K562 (cell line): ENCODE results near the gene LRRC8E. TPM values are rescaled to one million over a fixed set of nuclear protein-coding genes. Genes with fewer than 3 reads are reported as not detected.

ENCODE experiments used
- BDP1 ChIP-seq: IDR thresholded peaks from 3 replicates; pipeline ENCODE4 v1.6.1; 2011; ENCODE audit not compliant: insufficient read length, insufficient read depth
- CREBBP ChIP-seq: IDR thresholded peaks from one replicate; pipeline ENCODE4 v1.6.1; 2012; ENCODE audit warnings: low read depth, mild to moderate bottlenecking, control low read depth, inconsistent platforms, low read length
- GTF2F1 ChIP-seq: IDR thresholded peaks from 2 replicates; pipeline ENCODE4 v1.6.1; 2011; ENCODE audit warnings: low read depth, low read length, improper control_type of control experiment
- KAT8 ChIP-seq: fragments of 450-650 bp; IDR thresholded peaks from 2 replicates; pipeline ENCODE4 v1.6.1; 2016; ENCODE audit warnings: low read depth, mild to moderate bottlenecking
- KLF16 ChIP-seq: IDR thresholded peaks from 2 replicates; pipeline ENCODE4 v1.6.1; 2016; ENCODE audit warnings: antibody characterized with exemption
- MAFG ChIP-seq: fragments of 450-650 bp; conservative IDR thresholded peaks from 2 replicates; pipeline ENCODE4 v1.6.1; 2016; ENCODE audit warnings: missing genetic modification characterization, missing compliant biosample characterization
- MCM7 ChIP-seq, 2 experiments: fragments of 450-650 bp; IDR thresholded peaks; 2 replicates each; pipeline ENCODE4 v1.6.1; 2016 to 2018
- MEIS2 ChIP-seq: fragments of 450-650 bp; IDR thresholded peaks from 2 replicates; pipeline ENCODE4 v1.6.1; 2014; ENCODE audit warnings: mild to moderate bottlenecking; ENCODE audit not compliant: partially characterized antibody
- PYGO2 ChIP-seq: fragments of 450-650 bp; IDR thresholded peaks from 2 replicates; pipeline ENCODE4 v1.6.1; 2016; ENCODE audit warnings: mild to moderate bottlenecking, missing genetic modification characterization, moderate library complexity, missing compliant biosample characterization
- RUNX1 ChIP-seq: sonication (generic); IDR thresholded peaks from 2 replicates; pipeline ENCODE4 v1.6.1; 2016; ENCODE audit warnings: antibody characterized with exemption, low read depth
- SAFB2 ChIP-seq: fragments of 200-400 bp; formaldehyde crosslinking; IDR thresholded peaks from 2 replicates; pipeline ENCODE4 v1.6.1; 2018; ENCODE audit warnings: borderline replicate concordance, low read length, low read depth, moderate library complexity; ENCODE audit not compliant: severe bottlenecking
- STAT5B ChIP-seq: fragments of 250-450 bp; sonication (Bioruptor Pico); IDR thresholded peaks from 2 replicates; pipeline ENCODE4 v1.8.0; 2021; ENCODE audit warnings: mild to moderate bottlenecking, inconsistent platforms
- TEAD2 ChIP-seq: fragments of 450-650 bp; IDR thresholded peaks from 2 replicates; pipeline ENCODE4 v1.6.1; 2016; ENCODE audit warnings: missing genetic modification characterization, control low read depth, missing compliant biosample characterization
- TFAM ChIP-seq: fragments of 250-450 bp; sonication (Bioruptor Pico); conservative IDR thresholded peaks from 2 replicates; pipeline ENCODE4 v1.5.0; 2021; ENCODE audit warnings: mild to moderate bottlenecking, moderate library complexity
- THRAP3 ChIP-seq: fragments of 450-650 bp; IDR thresholded peaks from 2 replicates; pipeline ENCODE4 v1.6.1; 2016; ENCODE audit warnings: mild to moderate bottlenecking, inconsistent platforms, borderline replicate concordance
- U2AF1 ChIP-seq: fragments of 200-400 bp; formaldehyde crosslinking; optimal IDR thresholded peaks from 2 replicates; pipeline ENCODE3; 2017; ENCODE audit warnings: mild to moderate bottlenecking, low read depth, low read length, moderate library complexity
- ZFX ChIP-seq: sonication (generic); formaldehyde crosslinking; IDR thresholded peaks from 2 replicates; pipeline ENCODE4 v1.8.0; 2022; ENCODE audit warnings: mild to moderate bottlenecking, missing genetic modification reagents, moderate library complexity
- ZNF282 ChIP-seq: sonication (generic); formaldehyde crosslinking; IDR thresholded peaks from 2 replicates; pipeline ENCODE4 v1.8.1; 2023; ENCODE audit warnings: missing genetic modification reagents
- ZNF408 ChIP-seq: fragments of 250-450 bp; sonication (Bioruptor Pico); IDR thresholded peaks from 2 replicates; pipeline ENCODE4 v1.4.0; 2020; ENCODE audit warnings: low read depth, mild to moderate bottlenecking, moderate library complexity
- ZNF589 ChIP-seq: fragments of 200-800 bp; sonication (Bioruptor generic); IDR thresholded peaks from 2 replicates; pipeline ENCODE4 v1.6.1; 2016; ENCODE audit warnings: low read depth, missing genetic modification characterization, missing compliant biosample characterization
- ZNF644 ChIP-seq: fragments of 200-800 bp; sonication (Bioruptor generic); IDR thresholded peaks from 2 replicates; pipeline ENCODE4 v1.6.1; 2016; ENCODE audit warnings: low read depth, missing genetic modification characterization, missing compliant biosample characterization
- polyA plus RNA-seq, 8 experiments: library from polyadenylated mRNA; depleted of rRNA in 4 of 8; stranded (reverse) in 5 of 8; unstranded in 3 of 8; fragments of >200 nt; fragmentation: Nextera tagmentation in 2 of 8; fragmentation: Illumina TruSeq in 1 of 8; extraction: Ambion mirVana in 2 of 8; extraction: Trizol in 1 of 8; gene quantifications; 2 replicates each; pipeline versions ENCODE4 v1.2.1 to v1.2.3, GENCODE V29; 2011 to 2014; ENCODE audit warnings: inconsistent platforms in 1 of 8, missing spikeins in 1 of 8
- total RNA-seq, 7 experiments: library from RNA; depleted of rRNA in 6 of 7; stranded (reverse); fragments of >200 nt in 6 of 7; fragmentation: Illumina TruSeq in 2 of 7; extraction: Trizol in 2 of 7; gene quantifications; 2 replicates each; pipeline versions ENCODE4 v1.2.1 to v1.2.3, GENCODE V29; 2011 to 2021; ENCODE audit warnings: low replicate concordance in 1 of 7
- TF ChIP-seq, protein P1 (sequence below): sonication (generic); formaldehyde crosslinking; IDR thresholded peaks from 2 replicates; pipeline ENCODE4 v1.8.0; 2023; ENCODE audit warnings: mild to moderate bottlenecking, missing genetic modification reagents
- TF ChIP-seq, protein P2 (sequence below): fragments of 250-450 bp; sonication (Bioruptor Pico); IDR thresholded peaks from 2 replicates; pipeline ENCODE4 v1.8.0; 2022; ENCODE audit warnings: inconsistent platforms, mild to moderate bottlenecking, moderate library complexity, borderline replicate concordance
- TF ChIP-seq, protein P3 (sequence below): fragments of 450-650 bp; conservative IDR thresholded peaks from 2 replicates; pipeline ENCODE4 v1.6.1; 2016; ENCODE audit warnings: missing genetic modification characterization, low read depth, mild to moderate bottlenecking, missing compliant biosample characterization, moderate library complexity

Gene LRRC8E
- total and polyA plus RNA-seq, 9 of the 15 experiments (the other 6 are each of a cell fraction or from before 2014, with no cell fraction given), result 0.08 to 5.7 (median 3.5) TPM; not detected in 1

DNA sequence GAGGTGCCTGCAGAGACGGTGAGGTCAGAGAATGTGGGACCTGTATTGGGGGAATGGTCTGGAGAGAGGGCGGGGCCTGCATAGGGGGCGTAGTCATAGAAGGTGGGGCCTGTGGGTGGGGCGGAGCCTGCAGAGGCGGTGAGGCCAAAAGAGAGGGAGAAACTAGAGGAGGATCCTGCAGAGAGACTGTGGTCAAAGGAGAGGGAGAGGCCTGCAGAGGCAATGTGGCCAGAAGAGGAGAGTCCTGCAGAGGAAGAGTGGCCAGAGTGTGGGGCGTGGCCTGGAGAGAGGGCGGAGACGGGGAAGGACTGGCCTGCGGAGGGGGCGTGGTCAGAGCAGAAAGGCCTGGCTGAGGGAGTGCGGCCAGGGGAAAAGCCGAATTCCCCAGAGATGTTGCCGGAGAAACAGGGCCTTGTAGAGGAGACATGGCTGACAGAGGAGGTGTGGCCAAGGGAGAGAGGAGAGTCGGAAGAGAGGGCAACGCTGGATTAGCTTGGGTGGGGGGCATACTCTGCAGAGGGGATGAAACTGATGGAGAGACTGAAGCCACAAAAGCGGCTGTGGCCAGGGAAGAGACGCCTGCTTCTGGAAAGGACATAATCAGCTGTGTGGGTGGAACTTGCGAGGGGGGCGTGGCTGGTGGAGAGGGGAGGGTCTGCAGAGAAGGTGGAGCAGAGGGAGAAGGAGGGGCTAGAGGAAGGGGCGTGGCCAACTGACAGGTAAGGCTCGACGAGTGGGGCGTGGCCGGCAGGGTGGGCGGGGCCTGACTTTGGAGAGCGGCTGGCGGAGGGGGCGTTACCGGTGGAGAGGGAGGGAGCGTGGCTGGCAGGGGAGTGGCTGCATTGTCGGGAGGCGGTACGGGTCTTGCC lies 16.6 kb upstream of the LRRC8E start (continued):
- no peak for TF ChIP-seq MAFG (tag)
- TF ChIP-seq GTF2F1, result no peak
- no peak for TF ChIP-seq PYGO2
- no peak for TF ChIP-seq KLF16
- TF ChIP-seq ZFX (CRISPR knock-in tag), result peak; percentile 51; the same call in 1 of the 2 replicates
- TF ChIP-seq ZNF408 (CRISPR knock-in tag), result no peak
- no peak for TF ChIP-seq THRAP3
- TF ChIP-seq, protein P1, sequence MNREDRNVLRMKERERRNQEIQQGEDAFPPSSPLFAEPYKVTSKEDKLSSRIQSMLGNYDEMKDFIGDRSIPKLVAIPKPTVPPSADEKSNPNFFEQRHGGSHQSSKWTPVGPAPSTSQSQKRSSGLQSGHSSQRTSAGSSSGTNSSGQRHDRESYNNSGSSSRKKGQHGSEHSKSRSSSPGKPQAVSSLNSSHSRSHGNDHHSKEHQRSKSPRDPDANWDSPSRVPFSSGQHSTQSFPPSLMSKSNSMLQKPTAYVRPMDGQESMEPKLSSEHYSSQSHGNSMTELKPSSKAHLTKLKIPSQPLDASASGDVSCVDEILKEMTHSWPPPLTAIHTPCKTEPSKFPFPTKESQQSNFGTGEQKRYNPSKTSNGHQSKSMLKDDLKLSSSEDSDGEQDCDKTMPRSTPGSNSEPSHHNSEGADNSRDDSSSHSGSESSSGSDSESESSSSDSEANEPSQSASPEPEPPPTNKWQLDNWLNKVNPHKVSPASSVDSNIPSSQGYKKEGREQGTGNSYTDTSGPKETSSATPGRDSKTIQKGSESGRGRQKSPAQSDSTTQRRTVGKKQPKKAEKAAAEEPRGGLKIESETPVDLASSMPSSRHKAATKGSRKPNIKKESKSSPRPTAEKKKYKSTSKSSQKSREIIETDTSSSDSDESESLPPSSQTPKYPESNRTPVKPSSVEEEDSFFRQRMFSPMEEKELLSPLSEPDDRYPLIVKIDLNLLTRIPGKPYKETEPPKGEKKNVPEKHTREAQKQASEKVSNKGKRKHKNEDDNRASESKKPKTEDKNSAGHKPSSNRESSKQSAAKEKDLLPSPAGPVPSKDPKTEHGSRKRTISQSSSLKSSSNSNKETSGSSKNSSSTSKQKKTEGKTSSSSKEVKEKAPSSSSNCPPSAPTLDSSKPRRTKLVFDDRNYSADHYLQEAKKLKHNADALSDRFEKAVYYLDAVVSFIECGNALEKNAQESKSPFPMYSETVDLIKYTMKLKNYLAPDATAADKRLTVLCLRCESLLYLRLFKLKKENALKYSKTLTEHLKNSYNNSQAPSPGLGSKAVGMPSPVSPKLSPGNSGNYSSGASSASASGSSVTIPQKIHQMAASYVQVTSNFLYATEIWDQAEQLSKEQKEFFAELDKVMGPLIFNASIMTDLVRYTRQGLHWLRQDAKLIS, result 0 out of 2 replicates have a peak, but pooled peaks have one; percentile 49
- no peak for TF ChIP-seq KAT8
- 0 out of 2 replicates have a peak, but pooled peaks have one; percentile 61 for TF ChIP-seq RUNX1
- TF ChIP-seq TEAD2 (tag), result no peak
- TF ChIP-seq STAT5B, result no peak
- TF ChIP-seq, protein P2, sequence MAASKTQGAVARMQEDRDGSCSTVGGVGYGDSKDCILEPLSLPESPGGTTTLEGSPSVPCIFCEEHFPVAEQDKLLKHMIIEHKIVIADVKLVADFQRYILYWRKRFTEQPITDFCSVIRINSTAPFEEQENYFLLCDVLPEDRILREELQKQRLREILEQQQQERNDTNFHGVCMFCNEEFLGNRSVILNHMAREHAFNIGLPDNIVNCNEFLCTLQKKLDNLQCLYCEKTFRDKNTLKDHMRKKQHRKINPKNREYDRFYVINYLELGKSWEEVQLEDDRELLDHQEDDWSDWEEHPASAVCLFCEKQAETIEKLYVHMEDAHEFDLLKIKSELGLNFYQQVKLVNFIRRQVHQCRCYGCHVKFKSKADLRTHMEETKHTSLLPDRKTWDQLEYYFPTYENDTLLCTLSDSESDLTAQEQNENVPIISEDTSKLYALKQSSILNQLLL (CRISPR knock-in tag), result no peak
- TF ChIP-seq, protein P3, sequence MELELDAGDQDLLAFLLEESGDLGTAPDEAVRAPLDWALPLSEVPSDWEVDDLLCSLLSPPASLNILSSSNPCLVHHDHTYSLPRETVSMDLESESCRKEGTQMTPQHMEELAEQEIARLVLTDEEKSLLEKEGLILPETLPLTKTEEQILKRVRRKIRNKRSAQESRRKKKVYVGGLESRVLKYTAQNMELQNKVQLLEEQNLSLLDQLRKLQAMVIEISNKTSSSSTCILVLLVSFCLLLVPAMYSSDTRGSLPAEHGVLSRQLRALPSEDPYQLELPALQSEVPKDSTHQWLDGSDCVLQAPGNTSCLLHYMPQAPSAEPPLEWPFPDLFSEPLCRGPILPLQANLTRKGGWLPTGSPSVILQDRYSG (tag), result no peak
- no peak for TF ChIP-seq MCM7 (IDR thresholded peaks at IDR 0.05)
- TF ChIP-seq MEIS2, result no peak
- TF ChIP-seq ZNF589 (CRISPR knock-in tag), result no peak
- no peak for TF ChIP-seq ZNF282 (CRISPR knock-in tag)
- TF ChIP-seq ZNF644 (tag), result no peak
- no peak for TF ChIP-seq CREBBP
- TF ChIP-seq U2AF1, result no peak
- TF ChIP-seq TFAM (CRISPR knock-in tag), result no peak
- TF ChIP-seq SAFB2, result no peak
- TF ChIP-seq BDP1, result no peak
